Prostate gland (tissue), 2 donors: ENCODE results near the gene GATAD1.
"Not testable (repeated sequence)": the region's sequence is repeated elsewhere in the genome, so short reads cannot be mapped to it uniquely, and the experiment has no call there.

Source experiments
- POLR2AphosphoS5 ChIP-seq: sonication (generic); formaldehyde crosslinking; IDR thresholded peaks from one replicate; pipeline ENCODE4 v1.6.1; 2017; ENCODE audit warnings: antibody characterized with exemption
- TF ChIP-seq, protein P1 (sequence below), 4 experiments: fragments of 200-600 bp in 2 of 4; fragments of 450-650 bp in 2 of 4; sonication (generic) in 2 of 4; IDR thresholded peaks; 1 replicate in 3 of 4; 2 replicates in 1 of 4; pipeline ENCODE4 v1.5.1; 2016 to 2019; ENCODE audit warnings: antibody characterized with exemption in 4 of 4, mild to moderate bottlenecking in 2 of 4, moderate library complexity in 2 of 4

DNA sequence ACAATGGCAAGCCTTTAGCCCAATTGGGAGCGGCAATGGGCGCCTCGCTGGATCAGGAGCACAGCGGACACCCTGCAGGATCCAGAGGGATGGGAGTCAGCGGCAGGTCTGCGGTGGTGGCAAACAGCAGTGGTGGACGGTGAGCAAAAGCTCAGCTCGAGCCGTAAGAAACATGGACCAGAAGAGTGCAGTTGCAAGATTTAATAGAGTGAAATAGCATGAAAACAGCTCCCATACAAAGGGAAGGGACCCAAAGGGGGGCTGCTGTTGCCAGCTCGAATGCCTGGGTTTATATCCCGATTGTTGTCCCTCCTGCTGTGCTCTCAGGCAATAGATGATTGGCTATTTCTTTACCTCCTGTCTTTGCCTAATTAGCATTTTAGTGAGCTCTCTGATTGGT lies 30.4 kb downstream of the GATAD1 start, which contains the start of gene ERVW-1:
- TF ChIP-seq POLR2AphosphoS5, result not testable (repeated sequence)
- TF ChIP-seq, protein P1, sequence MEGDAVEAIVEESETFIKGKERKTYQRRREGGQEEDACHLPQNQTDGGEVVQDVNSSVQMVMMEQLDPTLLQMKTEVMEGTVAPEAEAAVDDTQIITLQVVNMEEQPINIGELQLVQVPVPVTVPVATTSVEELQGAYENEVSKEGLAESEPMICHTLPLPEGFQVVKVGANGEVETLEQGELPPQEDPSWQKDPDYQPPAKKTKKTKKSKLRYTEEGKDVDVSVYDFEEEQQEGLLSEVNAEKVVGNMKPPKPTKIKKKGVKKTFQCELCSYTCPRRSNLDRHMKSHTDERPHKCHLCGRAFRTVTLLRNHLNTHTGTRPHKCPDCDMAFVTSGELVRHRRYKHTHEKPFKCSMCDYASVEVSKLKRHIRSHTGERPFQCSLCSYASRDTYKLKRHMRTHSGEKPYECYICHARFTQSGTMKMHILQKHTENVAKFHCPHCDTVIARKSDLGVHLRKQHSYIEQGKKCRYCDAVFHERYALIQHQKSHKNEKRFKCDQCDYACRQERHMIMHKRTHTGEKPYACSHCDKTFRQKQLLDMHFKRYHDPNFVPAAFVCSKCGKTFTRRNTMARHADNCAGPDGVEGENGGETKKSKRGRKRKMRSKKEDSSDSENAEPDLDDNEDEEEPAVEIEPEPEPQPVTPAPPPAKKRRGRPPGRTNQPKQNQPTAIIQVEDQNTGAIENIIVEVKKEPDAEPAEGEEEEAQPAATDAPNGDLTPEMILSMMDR (IDR thresholded peaks at IDR 0.05), result not testable (repeated sequence)
